GM21423 (cell line): ENCODE data around the gene SKA2.
"Not testable (repeated sequence)": the region's sequence is repeated elsewhere in the genome, so short reads cannot be mapped to it uniquely, and the experiment has no call there.

Experiments used
- ATAC-seq: cut with Tn5 transposase; IDR thresholded peaks from one replicate; pipeline ENCODE4 v1.9.1; 2021; ENCODE audit warnings: mild to moderate bottlenecking, moderate library complexity; ENCODE audit not compliant: unreplicated experiment

SKA2 gene

GRCh38 chr17:59105852-59106462 lies 49.0 kb downstream of the SKA2 start:
- peak; percentile 13 for ATAC-seq

- ATAC-seq, result no peak
Observed at GRCh38 chr17:59101178-59101577, 53.8 kb downstream of the SKA2 start.

GRCh38 chr17:59097876-59098275 lies 57.1 kb downstream of the SKA2 start:
- ATAC-seq, result no peak

GRCh38 chr17:59094861-59095530 lies 60.0 kb downstream of the SKA2 start:
- no peak for ATAC-seq

GRCh38 chr17:59093702-59094231 lies 61.2 kb downstream of the SKA2 start:
- ATAC-seq, result no peak

- ATAC-seq, result no peak
Observed at GRCh38 chr17:59093145-59093701, 61.8 kb downstream of the SKA2 start.

GRCh38 chr17:59090593-59090992 lies 64.4 kb downstream of the SKA2 start:
- ATAC-seq, result not testable (repeated sequence)

GRCh38 chr17:59084154-59084553 lies 70.8 kb downstream of the SKA2 start:
- ATAC-seq, result no peak

GRCh38 chr17:59074494-59074893 lies 80.5 kb downstream of the SKA2 start:
- no peak for ATAC-seq

GRCh38 chr17:59073972-59074371 lies 81.0 kb downstream of the SKA2 start:
- no peak for ATAC-seq

- ATAC-seq, result no peak
Observed at GRCh38 chr17:59069856-59070255, 85.1 kb downstream of the SKA2 start.

- ATAC-seq, result peak; percentile 70
Observed at GRCh38 chr17:59067756-59068155, 87.2 kb downstream of the SKA2 start.

GRCh38 chr17:59067340-59067739 lies 87.6 kb downstream of the SKA2 start:
- ATAC-seq, result no peak

GRCh38 chr17:59062509-59062908 lies 92.5 kb downstream of the SKA2 start:
- no peak for ATAC-seq
